Esophagus squamous epithelium (tissue), 4 donors: ENCODE measurements around the gene TMEM256.

ENCODE experiments used
- POLR2A ChIP-seq, 4 donors: fragments of 450-650 bp; IDR thresholded peaks; one replicate each; pipeline ENCODE4 v1.6.1; 2017; ENCODE audit warnings: antibody characterized with exemption in 4 of 4, mild to moderate bottlenecking in 4 of 4, moderate library complexity in 3 of 4
- TF ChIP-seq, protein P1 (sequence below), 6 experiments: fragments of 450-650 bp in 4 of 6; fragments of 200-600 bp in 2 of 6; sonication (generic) in 2 of 6; IDR thresholded peaks; one replicate each; pipeline ENCODE4 v1.5.1; 2016 to 2019; ENCODE audit warnings: antibody characterized with exemption in 6 of 6, mild to moderate bottlenecking in 4 of 6, moderate library complexity in 4 of 6

DNA sequence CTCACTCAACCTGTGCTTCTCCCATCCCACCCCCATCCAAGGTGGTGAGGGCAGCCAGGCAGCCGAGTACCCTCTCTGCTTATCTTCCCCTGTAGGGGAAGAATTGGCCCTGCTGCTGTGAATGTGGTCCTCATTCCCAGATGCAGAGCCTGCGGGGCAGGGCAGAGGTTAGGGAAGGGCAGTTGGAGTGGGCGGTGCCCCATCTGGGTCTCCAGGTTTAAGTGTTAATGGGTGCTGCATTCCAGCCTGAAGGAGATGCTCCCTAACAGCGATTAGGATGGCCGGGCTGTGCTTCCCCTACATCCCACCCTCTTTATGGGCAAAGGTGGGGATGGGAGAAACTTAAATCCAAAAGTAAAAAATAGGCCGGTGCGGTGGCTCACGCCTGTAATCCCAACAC is 36.8 kb downstream of the TMEM256 start:
- TF ChIP-seq POLR2A (IDR thresholded peaks at IDR 0.05) = no peak
- TF ChIP-seq, protein P1, sequence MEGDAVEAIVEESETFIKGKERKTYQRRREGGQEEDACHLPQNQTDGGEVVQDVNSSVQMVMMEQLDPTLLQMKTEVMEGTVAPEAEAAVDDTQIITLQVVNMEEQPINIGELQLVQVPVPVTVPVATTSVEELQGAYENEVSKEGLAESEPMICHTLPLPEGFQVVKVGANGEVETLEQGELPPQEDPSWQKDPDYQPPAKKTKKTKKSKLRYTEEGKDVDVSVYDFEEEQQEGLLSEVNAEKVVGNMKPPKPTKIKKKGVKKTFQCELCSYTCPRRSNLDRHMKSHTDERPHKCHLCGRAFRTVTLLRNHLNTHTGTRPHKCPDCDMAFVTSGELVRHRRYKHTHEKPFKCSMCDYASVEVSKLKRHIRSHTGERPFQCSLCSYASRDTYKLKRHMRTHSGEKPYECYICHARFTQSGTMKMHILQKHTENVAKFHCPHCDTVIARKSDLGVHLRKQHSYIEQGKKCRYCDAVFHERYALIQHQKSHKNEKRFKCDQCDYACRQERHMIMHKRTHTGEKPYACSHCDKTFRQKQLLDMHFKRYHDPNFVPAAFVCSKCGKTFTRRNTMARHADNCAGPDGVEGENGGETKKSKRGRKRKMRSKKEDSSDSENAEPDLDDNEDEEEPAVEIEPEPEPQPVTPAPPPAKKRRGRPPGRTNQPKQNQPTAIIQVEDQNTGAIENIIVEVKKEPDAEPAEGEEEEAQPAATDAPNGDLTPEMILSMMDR (IDR thresholded peaks at IDR 0.05) = no peak
